Neural cell (in vitro differentiated cells): ENCODE measurements around the gene SPTB.

Experiments used
- EP300 ChIP-seq: fragments of 450-650 bp; conservative IDR thresholded peaks from 2 replicates; pipeline ENCODE4 v1.6.1; 2014; ENCODE audit warnings: antibody characterized with exemption, mild to moderate bottlenecking, moderate library complexity; ENCODE audit not compliant: poor library complexity, severe bottlenecking
- RAD21 ChIP-seq: fragments of 450-650 bp; conservative IDR thresholded peaks from 2 replicates; pipeline ENCODE4 v1.6.1; 2014; ENCODE audit warnings: antibody characterized with exemption, mild to moderate bottlenecking, moderate library complexity
- TF ChIP-seq, protein P1 (sequence below): fragments of 450-650 bp; IDR thresholded peaks from 2 replicates; pipeline ENCODE4 v1.5.1; 2014; ENCODE audit warnings: antibody characterized with exemption, mild to moderate bottlenecking, moderate library complexity; ENCODE audit not compliant: poor library complexity, severe bottlenecking
- TF ChIP-seq, protein P2 (sequence below): IDR thresholded peaks from 2 replicates; pipeline ENCODE4 v1.6.1; 2012; ENCODE audit warnings: borderline replicate concordance

DNA sequence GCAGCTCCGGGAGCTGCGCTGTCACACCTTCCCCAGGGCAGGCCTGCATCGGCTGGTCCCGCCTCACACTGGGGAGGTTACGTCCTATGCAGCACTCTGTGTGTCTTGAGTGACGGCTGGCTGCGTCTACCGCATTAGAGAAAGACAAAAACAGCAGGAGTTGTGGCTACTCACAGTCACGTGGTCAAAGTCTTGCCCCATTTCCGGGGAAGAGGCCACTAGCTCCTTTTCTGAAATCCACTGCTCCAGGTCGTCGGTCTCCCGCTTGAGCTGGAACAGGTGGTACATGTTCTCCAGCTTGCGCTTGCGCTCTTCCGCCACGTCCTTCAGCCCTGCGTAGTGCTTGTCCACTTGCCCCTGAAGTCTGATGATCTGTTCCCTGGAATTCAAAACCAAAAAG, 106.7 kb downstream of the SPTB start:
- TF ChIP-seq, protein P1, sequence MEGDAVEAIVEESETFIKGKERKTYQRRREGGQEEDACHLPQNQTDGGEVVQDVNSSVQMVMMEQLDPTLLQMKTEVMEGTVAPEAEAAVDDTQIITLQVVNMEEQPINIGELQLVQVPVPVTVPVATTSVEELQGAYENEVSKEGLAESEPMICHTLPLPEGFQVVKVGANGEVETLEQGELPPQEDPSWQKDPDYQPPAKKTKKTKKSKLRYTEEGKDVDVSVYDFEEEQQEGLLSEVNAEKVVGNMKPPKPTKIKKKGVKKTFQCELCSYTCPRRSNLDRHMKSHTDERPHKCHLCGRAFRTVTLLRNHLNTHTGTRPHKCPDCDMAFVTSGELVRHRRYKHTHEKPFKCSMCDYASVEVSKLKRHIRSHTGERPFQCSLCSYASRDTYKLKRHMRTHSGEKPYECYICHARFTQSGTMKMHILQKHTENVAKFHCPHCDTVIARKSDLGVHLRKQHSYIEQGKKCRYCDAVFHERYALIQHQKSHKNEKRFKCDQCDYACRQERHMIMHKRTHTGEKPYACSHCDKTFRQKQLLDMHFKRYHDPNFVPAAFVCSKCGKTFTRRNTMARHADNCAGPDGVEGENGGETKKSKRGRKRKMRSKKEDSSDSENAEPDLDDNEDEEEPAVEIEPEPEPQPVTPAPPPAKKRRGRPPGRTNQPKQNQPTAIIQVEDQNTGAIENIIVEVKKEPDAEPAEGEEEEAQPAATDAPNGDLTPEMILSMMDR: no peak
- TF ChIP-seq, protein P2, sequence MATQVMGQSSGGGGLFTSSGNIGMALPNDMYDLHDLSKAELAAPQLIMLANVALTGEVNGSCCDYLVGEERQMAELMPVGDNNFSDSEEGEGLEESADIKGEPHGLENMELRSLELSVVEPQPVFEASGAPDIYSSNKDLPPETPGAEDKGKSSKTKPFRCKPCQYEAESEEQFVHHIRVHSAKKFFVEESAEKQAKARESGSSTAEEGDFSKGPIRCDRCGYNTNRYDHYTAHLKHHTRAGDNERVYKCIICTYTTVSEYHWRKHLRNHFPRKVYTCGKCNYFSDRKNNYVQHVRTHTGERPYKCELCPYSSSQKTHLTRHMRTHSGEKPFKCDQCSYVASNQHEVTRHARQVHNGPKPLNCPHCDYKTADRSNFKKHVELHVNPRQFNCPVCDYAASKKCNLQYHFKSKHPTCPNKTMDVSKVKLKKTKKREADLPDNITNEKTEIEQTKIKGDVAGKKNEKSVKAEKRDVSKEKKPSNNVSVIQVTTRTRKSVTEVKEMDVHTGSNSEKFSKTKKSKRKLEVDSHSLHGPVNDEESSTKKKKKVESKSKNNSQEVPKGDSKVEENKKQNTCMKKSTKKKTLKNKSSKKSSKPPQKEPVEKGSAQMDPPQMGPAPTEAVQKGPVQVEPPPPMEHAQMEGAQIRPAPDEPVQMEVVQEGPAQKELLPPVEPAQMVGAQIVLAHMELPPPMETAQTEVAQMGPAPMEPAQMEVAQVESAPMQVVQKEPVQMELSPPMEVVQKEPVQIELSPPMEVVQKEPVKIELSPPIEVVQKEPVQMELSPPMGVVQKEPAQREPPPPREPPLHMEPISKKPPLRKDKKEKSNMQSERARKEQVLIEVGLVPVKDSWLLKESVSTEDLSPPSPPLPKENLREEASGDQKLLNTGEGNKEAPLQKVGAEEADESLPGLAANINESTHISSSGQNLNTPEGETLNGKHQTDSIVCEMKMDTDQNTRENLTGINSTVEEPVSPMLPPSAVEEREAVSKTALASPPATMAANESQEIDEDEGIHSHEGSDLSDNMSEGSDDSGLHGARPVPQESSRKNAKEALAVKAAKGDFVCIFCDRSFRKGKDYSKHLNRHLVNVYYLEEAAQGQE: no peak
- TF ChIP-seq EP300: no peak
- TF ChIP-seq RAD21: no peak
